GM18508 (cell line): ENCODE measurements around the gene CLPTM1.
"Not testable (repeated sequence)": the region's sequence is repeated elsewhere in the genome, so short reads cannot be mapped to it uniquely, and the experiment has no call there.

Experiments used
- ATAC-seq: cut with Tn5 transposase; IDR thresholded peaks from one replicate; pipeline ENCODE4 v1.9.1; 2021; ENCODE audit warnings: moderate number of reproducible peaks; ENCODE audit not compliant: insufficient read depth, unreplicated experiment

The CLPTM1 gene

DNA sequence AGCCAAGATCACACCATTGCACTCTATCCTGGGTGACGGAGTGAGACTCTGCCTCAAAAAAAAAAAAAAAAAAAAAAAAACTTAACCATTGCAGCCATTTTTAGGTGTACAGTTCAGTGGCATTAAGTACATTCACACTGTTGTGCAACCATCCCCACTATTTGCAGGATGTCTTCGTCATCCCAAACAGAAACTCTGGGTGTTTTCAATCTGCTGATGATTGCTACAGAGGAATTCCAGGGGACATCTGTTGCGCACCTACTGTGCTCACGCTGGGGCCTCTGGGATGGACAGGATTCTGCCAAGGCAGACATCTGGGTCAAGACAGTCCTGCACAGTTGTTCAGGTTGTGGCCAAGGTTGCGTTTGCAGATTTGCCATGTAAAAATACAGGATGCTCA, 15.5 kb upstream of the CLPTM1 start:
- no peak for ATAC-seq

- ATAC-seq: no peak
Observed at GRCh38 chr19:44942067-44942571, 13.1 kb upstream of the CLPTM1 start, which contains the start of gene APOC4. Gene APOC4 (plus strand): TSS chr19:44942237. CDS start chr19:44942278, 41 bp downstream.

GRCh38 chr19:44943801-44944249, 11.4 kb upstream of the CLPTM1 start:
- ATAC-seq: no peak

GRCh38 chr19:44947041-44947581, 8.1 kb upstream of the CLPTM1 start:
- no peak for ATAC-seq

DNA sequence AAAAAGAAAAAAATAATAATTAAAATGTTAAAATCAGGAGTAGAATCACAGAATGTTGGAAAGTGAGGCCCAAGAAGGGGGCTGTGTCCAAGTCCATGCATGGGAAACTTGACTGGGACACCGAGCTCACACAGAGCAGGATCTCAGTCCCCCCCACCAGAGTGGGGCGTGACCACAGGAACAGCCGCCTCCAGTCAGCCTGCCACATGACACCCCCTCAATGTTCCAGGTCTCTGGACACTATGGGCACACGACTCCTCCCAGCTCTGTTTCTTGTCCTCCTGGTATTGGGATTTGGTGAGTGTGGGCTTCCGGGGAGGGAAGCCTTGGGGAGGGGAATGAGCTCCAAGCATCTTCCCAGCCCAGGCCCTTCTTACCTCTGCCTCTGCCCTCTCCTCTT, 6.9 kb upstream of the CLPTM1 start:
- ATAC-seq: no peak

DNA sequence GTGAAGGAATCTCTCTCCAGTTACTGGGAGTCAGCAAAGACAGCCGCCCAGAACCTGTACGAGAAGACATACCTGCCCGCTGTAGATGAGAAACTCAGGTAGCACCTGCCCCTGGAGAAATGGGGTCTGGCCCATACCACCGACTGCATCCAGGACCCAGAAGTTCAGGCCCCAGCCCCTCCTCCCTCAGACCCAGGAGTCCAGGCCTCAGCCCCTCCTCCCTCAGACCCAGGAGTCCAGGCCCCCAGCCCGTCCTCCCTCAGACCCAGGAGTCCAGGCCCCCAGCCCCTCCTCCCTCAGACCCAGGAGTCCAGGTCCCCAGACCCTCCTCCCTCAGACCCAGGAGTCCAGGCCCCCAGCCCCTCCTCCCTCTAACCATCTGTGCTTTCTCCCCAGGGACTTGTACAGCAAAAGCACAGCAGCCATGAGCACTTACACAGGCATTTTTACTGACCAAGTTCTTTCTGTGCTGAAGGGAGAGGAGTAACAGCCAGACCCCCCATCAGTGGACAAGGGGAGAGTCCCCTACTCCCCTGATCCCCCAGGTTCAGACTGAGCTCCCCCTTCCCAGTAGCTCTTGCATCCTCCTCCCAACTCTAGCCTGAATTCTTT, 6.3 kb upstream of the CLPTM1 start:
- ATAC-seq: no peak

DNA sequence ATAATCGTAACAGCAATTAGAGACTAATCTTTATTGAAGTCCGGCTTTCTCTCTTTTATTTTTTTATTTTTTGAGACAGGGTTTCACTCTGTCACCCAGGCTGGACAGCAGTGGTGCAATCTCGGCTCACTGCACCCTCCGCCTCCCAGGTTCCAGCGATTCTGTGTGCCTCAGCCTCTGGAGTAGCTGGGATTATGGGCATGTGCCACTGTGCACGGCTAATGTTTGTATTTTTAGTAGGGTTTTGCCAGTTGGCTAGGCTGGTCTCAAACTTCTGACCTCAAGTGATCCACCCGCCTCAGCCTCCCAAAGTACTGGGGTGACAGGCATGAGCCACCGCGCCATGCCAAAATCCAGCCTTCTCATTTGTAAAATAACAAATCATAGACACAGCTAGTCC, 5.6 kb upstream of the CLPTM1 start:
- no peak for ATAC-seq

GRCh38 chr19:44951179-44952159, 3.7 kb upstream of the CLPTM1 start:
- ATAC-seq: no peak

DNA sequence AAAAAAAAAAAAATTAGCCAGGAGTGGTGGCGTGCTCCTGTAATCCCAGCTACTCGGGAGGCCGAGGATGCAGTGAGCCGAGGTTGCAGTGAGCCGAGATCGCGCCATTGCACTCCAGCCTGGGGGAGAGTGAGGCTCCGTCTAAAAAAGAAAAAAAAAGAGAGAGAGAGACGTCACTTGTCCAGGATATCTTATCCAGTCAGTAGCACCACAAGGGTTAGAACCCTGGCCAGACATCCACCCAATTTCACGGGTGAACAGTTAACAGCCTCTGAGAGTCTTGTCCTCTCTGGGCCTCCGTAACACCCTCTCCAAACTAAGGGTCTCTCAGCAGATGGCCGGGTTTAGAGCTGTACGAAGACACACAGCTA, 917 bp upstream of the CLPTM1 start:
- no peak for ATAC-seq

DNA sequence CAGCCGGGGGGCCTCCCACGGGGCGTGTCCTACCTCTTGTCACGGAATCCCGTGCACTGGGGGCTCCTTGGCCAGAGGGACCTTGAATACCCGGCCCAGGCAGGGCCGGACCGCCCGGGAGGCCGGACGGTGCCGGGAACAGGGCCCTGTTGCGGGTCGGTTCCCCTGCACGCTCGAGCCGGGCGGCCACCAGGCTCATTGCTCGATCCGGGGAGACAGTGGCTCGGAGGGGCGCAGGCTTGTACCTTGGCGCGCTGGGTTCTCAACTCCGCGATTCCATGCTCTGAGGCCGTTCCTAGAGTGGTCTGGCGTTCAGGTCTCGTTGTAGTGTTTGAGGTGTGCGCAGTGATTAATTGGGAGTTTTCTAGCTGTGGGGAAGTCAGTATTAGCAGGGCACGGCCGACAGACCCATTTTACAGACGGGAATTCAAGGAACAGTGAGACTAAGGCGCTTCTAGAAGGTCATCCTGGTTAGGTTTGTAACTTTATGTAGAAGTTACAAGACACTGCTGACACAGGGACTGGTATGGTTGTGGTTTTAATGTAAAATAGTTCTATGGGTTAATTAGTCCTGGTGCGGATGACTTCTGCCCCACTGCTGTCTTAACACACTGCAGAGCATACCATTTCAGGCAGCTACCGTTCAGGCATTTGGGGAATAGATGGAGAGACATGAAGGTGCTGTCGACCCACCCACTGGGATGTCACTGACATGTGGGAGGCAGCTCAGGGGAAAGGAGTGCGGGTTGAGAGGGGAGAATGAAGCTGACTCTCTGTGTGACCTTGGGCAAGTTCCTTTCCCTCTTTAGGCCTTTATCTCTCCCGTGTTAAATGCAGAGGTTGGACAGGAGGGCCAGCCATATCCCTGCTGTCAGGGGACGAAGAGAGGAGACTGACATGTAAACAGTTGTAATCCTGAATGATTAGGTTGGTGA, 592 bp downstream of the CLPTM1 start:
- no peak for ATAC-seq

- no peak for ATAC-seq
Observed at GRCh38 chr19:44957526-44957925, 2.3 kb downstream of the CLPTM1 start.

DNA sequence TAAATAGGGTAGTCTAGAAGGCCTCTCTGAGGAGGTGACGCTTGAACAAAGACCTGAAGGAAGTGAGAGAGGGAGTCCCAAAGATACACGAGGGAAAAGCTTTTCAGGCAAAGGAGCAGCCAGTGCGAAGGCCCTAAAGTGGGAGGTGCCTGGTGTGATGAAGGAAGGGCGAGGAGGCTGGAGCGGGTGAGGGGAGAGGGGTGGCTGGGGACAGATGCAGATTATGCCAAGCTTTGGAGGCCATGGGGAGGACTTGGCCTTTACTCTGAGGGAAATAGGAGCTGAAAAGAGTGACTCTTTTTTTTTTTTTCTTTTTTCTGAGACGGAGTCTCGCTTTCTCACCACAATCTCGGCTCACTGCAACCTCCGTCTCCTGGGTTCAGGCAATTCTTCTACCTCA, 2.9 kb downstream of the CLPTM1 start:
- no peak for ATAC-seq

- ATAC-seq: no peak
Observed at GRCh38 chr19:44959691-44960090, 4.5 kb downstream of the CLPTM1 start.

GRCh38 chr19:44960906-44961728, 5.9 kb downstream of the CLPTM1 start:
- ATAC-seq: no peak

- ATAC-seq: no peak
Observed at GRCh38 chr19:44961821-44962220, 6.6 kb downstream of the CLPTM1 start.

DNA sequence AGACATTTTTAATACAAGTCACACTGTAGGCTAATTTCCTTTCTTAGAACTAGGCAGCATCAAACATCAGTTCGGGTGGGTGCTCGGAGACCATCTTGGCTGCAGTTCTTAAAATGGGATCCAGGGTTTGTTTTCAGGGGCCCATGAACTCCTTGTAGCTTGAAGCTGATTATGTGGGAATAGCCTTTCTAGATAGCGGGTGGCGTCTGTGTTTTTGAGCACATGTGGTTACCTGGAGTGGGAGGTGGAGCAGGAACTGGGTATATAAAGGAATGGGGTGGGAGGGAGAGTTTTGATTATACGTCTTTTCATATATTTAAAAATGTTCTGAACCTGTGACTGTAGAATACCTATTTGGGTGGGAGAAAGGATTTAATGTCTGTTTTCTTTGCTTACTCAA, 12.9 kb downstream of the CLPTM1 start:
- ATAC-seq: no peak

- no peak for ATAC-seq
Observed at GRCh38 chr19:44968670-44969069, 13.5 kb downstream of the CLPTM1 start.

GRCh38 chr19:44969437-44969836, 14.3 kb downstream of the CLPTM1 start:
- ATAC-seq: no peak

DNA sequence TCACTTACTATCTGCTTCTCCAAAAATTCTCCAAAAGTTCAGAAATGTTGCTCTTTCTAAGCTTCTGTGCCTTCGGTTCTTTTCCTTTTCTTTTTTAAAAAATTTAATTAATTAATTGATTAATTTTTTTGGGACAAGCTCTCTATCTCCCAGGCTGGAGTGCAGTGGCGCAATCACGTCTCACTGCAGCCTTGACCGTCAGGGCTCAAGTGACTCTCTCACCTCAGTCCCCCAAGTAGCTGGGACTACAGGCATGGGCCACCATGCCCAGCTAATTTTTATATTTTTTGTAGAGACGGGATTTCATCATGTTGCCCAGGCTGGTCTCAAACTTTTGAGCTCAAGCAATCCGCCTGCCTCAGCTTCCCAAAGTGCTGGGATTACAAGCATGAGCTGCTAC, 16.3 kb downstream of the CLPTM1 start:
- ATAC-seq: not testable (repeated sequence)
